ENCODE results near the gene KCNK5.

Gene KCNK5

GRCh38 chr6:39214846-39215639, 14.2 kb downstream of the KCNK5 start:
- DNase-seq = peak; percentile 8

GRCh38 chr6:39214120-39214813, 15.0 kb downstream of the KCNK5 start:
- DNase-seq = no peak

GRCh38 chr6:39213195-39213920, 15.9 kb downstream of the KCNK5 start:
- DNase-seq = no peak

DNA sequence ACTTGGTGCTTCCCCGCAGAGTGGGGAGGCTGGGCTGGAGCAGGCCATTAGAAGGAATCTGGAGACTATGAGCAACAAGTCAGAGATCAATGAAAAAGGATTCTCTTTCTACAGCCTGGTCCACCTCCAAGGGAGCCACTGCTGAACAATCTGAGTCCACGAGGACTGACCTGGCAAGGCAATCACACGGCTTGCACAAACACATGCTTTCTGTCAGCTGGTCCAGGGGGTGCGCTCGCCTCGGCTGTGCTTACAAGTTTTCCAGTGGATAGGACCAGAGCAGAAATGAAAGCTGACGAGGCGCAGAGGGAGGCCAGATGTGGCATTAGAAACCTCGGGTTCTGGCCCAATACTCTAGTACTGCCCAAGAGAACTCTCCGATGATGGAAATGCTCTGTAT, 18.1 kb downstream of the KCNK5 start:
- no peak for DNase-seq

DNA sequence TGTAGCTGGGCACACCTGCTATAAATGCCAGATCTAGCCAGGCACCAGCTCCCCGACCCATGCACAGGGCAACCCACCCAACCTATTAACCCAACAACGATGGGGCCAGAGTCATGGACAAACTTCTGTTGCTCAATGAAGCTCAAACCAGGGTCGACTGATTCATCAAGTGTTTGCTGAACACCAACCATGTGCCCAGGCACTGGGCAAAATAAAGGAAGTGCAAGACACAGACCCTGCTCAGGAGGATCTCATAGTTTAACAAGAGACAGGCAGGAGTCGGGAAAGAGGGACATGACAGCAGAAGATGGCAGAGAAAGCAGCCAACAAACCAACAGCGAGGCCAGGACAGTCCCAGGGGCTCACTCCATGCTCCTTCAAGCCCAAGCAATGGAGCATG, 18.8 kb downstream of the KCNK5 start:
- no peak for DNase-seq

DNA sequence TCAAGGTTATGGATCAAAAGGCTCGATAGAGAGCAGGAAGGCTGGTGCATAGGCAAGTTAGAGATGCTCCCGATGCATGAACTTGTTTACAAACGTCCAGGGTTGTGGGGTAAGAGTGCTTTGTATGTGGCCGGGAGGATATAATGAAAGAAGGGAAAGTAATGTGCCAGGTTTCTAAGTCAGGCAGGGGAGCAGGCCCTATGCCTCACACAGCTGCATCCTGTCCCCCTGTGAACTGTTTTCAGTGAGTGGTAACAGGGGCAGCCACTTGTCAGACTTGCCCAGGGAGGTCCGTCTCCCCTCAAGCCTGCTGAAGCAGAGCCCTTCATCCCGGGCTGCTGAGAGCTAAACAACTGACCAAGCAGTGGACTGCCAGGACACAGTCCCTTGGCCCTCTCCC, 19.4 kb downstream of the KCNK5 start:
- no peak for DNase-seq

GRCh38 chr6:39209360-39209811, 19.9 kb downstream of the KCNK5 start:
- no peak for DNase-seq

GRCh38 chr6:39208223-39208739, 21.0 kb downstream of the KCNK5 start:
- DNase-seq = no peak

DNA sequence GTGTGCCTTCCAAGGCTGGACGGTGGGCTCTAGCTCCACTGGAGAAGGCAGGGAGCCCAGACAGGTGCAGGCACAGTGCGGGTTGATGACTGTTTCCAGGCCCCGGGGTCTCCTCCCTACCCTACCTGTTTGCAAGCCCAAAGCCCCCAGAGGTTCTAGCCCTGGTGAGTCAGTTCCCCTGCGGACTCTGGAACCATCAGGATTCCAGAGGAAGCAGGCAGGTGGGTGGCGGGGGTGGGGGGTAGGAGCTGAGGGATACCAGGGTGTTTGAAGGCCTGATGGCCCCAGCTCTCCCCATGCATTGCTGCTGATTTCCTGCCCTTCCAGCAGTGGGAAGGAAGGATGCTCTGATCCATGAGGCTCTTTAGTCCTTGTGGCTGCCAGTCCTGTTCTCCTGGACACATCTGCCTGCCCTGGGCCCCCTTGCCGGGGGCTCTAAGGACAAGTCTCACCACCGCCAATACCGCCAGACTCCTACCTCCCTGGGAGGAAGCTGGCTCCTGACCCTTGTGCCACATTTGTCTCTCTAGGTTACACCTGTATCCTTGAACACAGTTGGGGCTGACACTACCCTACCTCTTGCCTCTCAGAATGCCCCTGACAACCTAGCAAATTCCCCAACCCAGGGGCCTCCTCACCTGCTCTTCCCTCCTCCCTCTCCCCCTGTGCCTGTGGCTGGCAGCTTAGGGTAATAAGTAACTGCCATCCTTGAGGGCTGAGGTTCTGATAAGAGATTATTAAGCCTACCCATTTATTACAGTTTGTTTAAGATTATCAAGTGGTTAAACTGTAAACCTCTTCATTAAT, 21.7 kb downstream of the KCNK5 start:
- no peak for DNase-seq

DNA sequence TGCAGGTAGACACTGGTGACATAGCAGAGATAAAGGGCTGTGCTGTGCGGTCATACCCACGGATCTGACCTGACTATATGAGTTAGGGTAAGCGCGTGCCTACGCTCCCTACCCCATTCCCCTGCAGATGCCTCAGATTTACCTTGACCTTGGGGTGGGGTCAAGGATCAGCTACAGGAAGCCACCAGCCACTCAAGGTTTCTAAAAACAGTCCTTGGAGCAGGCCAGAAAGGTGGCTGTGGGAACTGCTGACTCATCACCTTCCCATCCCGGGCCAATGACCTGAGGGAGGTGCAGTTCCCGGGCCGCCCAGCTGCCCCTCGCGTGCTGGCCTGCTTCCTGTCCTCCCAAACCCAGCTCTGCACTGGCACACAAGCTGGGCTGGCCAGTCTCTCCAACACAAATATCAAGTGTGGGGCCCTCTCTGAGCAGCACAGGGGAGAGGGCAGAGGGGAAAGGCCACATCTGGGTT, 23.0 kb downstream of the KCNK5 start:
- DNase-seq = no peak

- DNase-seq = no peak
These were observed 24.5 kb downstream of the KCNK5 start for GRCh38 chr6:39204646-39205244.

DNA sequence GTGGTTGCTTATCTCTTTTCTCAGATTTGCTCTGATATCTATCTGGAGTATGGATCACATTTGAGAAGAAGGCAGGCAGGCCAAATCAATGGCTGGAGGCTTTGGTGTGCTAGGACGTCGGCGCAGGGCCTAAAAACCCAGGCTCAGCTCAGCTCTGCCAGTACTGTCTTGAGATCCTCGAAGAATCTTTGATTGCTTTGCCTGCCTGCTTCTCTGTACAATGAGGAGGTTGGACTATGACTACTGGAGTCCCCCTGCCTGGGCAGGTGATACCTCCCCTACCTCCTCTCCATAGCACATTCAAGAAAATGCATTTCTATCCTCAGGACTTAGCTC, 25.1 kb downstream of the KCNK5 start:
- DNase-seq = no peak

DNA sequence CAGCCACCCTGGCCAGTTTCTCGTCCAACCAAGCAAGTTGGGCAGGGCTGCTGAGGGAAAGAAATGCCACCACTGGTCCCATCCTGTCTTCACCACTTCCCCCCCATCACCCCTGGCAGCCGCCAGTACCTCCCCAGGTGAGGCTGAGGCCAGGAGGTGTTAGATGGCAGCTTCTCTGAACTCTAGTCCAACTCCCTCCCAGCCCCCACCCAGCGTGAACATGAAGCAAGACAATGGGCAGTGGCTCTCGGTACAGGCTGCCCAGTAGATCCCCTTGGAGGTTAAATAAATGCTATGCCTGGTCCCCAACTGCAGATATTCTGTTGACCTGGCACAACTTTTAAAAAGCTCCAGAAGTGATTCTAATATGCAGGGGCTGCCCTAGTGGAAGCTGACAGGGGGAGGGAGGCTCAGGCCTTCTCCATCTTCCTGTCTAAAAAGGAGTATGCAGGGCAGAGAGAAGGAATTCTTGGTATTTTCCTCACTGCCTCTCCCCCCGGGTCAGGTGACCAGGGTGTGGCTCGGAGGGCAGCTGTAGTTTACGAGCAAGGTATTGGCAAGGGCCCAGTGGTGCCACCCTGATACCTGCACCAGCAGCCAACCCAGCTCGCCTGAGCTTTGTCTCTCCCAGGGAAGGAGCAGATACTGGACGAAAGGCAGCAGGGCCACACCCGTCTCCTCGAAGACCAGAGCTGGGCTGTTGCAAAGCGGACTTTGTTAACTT, 25.7 kb downstream of the KCNK5 start:
- DNase-seq = no peak

DNA sequence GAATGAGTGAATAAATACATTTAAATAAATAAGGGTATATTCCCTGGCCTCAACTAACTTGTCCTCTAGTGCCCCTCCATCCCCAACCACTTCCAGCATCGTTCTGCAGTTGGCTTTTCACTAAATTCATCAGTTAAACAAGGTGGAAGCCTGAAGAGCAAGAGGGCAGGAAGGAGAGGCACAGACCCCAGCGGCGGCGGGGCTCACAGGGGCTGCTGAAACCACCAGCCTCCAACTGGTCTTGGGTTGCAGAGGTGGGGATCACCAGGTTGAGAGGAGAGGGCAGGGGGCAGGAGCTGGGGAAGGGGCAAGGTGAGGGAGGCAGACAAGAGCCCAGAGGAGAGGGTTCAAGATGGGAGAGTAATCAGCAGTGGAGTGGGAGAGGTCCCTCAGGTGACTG, 27.1 kb downstream of the KCNK5 start:
- no peak for DNase-seq

GRCh38 chr6:39200498-39201020, 28.7 kb downstream of the KCNK5 start:
- no peak for DNase-seq

DNA sequence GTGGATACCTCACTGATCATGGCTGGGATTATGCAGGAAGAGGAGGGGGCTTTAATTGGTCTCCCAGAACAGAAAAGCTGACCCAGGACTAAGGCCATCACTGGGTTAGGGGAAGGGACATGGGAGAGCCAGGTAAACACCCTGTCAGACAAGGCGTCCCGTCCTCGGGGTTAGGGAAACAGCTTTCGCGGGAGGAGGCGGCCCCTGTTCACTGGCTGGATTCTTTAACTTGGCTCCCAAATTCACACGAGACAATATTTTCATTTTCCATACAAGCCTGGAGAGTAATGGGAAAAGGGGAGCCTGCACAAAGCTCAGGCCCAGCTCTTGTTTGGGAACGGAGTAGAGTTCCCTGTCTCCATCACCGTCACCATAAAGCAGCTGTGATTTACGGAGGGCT, 29.3 kb downstream of the KCNK5 start:
- no peak for DNase-seq

DNA sequence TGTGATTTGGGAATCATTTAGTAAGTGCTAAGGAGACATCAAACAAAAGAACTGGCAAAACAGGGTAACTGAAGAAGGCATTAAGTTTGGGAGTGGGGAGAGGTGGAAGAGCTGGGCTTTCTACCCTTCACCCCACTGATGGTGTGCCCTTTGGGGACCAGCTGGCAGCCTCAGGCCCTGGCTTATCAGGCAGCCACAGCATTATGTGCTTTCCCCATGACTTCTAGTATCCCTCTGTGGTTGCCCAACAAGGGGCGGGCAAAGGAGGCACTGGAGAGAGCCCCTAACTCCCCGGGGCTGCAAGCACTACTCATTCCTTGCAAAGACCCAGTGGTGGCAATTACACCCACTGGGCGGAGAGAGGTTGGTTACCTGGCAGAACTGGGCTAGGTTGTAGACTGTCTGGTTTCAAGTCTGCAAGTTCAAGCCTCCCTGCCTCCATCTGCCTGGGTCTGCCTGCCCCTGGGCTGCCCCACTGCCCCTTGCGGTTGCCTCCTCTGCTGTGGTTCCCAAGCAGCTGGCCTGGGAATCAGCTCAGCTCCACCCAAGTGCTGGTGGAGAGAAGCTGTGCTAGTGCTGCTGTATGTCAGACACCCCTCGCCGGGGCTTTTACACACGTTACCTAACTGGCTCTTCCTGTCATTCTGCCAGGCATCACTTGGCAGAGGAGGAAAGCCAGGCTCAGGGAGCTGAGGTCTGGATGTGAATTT, 29.9 kb downstream of the KCNK5 start:
- DNase-seq = no peak

GRCh38 chr6:39198528-39198927, 30.7 kb downstream of the KCNK5 start:
- DNase-seq = no peak

DNA sequence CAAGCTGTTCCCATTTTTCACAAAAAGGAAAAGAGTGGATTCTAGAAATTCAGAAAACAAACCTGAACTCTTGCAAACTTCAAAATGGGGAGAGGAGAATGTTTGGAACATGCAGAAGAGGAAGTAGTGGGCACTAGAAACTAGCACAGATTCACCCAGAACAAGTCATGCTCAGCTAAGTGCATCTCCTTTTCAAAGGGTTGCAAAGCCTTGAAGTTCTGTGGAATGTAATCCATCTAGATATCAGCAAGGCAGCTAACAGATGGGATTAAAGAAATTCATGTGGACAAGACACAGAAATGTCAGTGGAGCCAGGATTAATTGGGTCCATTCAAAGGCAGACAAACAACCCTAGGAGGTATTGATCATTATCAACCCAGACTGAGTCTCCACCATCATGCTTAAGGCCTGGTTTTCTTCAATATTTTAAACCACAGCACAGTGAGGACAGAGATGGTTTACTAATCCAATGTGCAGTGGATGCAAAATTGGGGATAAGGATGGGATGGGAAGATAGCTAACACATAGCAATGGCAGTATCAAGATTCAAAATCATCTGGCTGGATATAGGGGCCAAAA, 31.3 kb downstream of the KCNK5 start:
- DNase-seq = no peak

- DNase-seq = no peak
These were observed 31.8 kb downstream of the KCNK5 start for GRCh38 chr6:39197521-39197920.

Data from NCI-H69 (cell line).